Naive thymus-derived CD4-positive, alpha-beta T cell (primary cell): ENCODE results near the gene CWC27. TPM values are rescaled to one million over a fixed set of nuclear protein-coding genes. Genes with fewer than 3 reads are reported as not detected.

Experiments used
- ATAC-seq: fragments of 150-1000 bp; cut with Tn5 transposase; 2 replicates; pipeline ENCODE4 v1.10.0; 2021; ENCODE audit warnings: mild to moderate bottlenecking, moderate library complexity
- CTCF ChIA-PET: fragments of 350-600 bp; sonication (Branson Sonifier 250); formaldehyde crosslinking; loops from one replicate; lab custom pipeline; 2021; ENCODE audit warnings: antibody characterized with exemption; lab: Charles Lee
- POLR2A ChIA-PET: fragments of 350-600 bp; sonication (Branson Sonifier 250); formaldehyde crosslinking; loops from one replicate; lab custom pipeline; 2021; ENCODE audit warnings: antibody characterized with exemption, inconsistent platforms; lab: Charles Lee
- DNase-seq, 9 donors: peaks; one replicate each; pipeline versions ENCODE4 v3.0.0 to v3.0.0-alpha.2; 2020 to 2022; ENCODE audit warnings: mixed read lengths in 1 of 9
- H3K27ac ChIP-seq: one replicate; pipeline ENCODE4 v1.7.0; 2013; ENCODE audit warnings: mild to moderate bottlenecking, low read depth, low read length, moderate library complexity
- H3K27me3 ChIP-seq, 2 donors: one replicate each; pipeline ENCODE4 v1.7.0; 2013; ENCODE audit warnings: low read length in 2 of 2, mild to moderate bottlenecking in 2 of 2, moderate library complexity in 2 of 2; ENCODE audit not compliant: control insufficient read depth in 2 of 2, insufficient read depth in 2 of 2
- H3K36me3 ChIP-seq, 3 experiments: 1 replicate in 2 of 3; 2 replicates in 1 of 3; pipeline ENCODE4 v1.7.0; 2013; ENCODE audit warnings: low read length in 3 of 3, mild to moderate bottlenecking in 3 of 3, moderate library complexity in 1 of 3; ENCODE audit not compliant: insufficient read depth in 3 of 3, control insufficient read depth in 2 of 3
- H3K4me1 ChIP-seq, 2 donors: one replicate each; pipeline ENCODE4 v1.7.0; 2013; ENCODE audit warnings: low read length in 2 of 2, mild to moderate bottlenecking in 2 of 2, moderate library complexity in 1 of 2; ENCODE audit not compliant: control insufficient read depth in 2 of 2, insufficient read depth in 2 of 2
- H3K4me3 ChIP-seq: 2 replicates; pipeline ENCODE4 v1.7.0; 2013; ENCODE audit warnings: mild to moderate bottlenecking, low read length
- H3K9me3 ChIP-seq, 3 experiments: 1 replicate in 2 of 3; 2 replicates in 1 of 3; pipeline ENCODE4 v1.7.0; 2013; ENCODE audit warnings: low read length in 3 of 3; ENCODE audit not compliant: control insufficient read depth in 2 of 3
- H3K27ac Mint-ChIP-seq, 9 donors: one replicate each; pipeline ENCODE4 v1.8.0; 2020 to 2022; ENCODE audit warnings: mixed read lengths in 9 of 9, mild to moderate bottlenecking in 8 of 9, moderate library complexity in 5 of 9, inconsistent platforms in 2 of 9
- H3K27me3 Mint-ChIP-seq, 5 donors: one replicate each; pipeline ENCODE4 v1.8.0; 2021 to 2022; ENCODE audit warnings: mixed read lengths in 5 of 5, mild to moderate bottlenecking in 1 of 5
- H3K36me3 Mint-ChIP-seq, 5 donors: one replicate each; pipeline ENCODE4 v1.8.0; 2020 to 2022; ENCODE audit warnings: mixed read lengths in 5 of 5, mild to moderate bottlenecking in 3 of 5, inconsistent platforms in 1 of 5
- H3K4me1 Mint-ChIP-seq, 7 donors: one replicate each; pipeline ENCODE4 v1.8.0; 2020 to 2022; ENCODE audit warnings: mixed read lengths in 7 of 7, mild to moderate bottlenecking in 3 of 7, inconsistent platforms in 1 of 7
- H3K4me3 Mint-ChIP-seq, 10 donors: one replicate each; pipeline ENCODE4 v1.8.0; 2020 to 2022; ENCODE audit warnings: mild to moderate bottlenecking in 10 of 10, mixed read lengths in 10 of 10, moderate library complexity in 6 of 10, inconsistent platforms in 2 of 10
- H3K9me3 Mint-ChIP-seq, 11 donors: one replicate each; pipeline ENCODE4 v1.8.0; 2020 to 2022; ENCODE audit warnings: mixed read lengths in 11 of 11, mild to moderate bottlenecking in 4 of 11, inconsistent platforms in 1 of 11, moderate library complexity in 1 of 11
- intact Hi-C, 2 donors: fragments of 100-400 bp; cut with micrococcal nuclease; formaldehyde crosslinking; loops; one replicate each; pipeline ENCODE4 v1.15.1; 2023
- polyA plus RNA-seq, 2 donors: library from polyadenylated mRNA; unstranded; fragments of 300-500 nt; fragmentation: Illumina TruSeq; gene quantifications; one replicate each; pipeline ENCODE4 v1.2.3, GENCODE V29; 2021
- total RNA-seq, 6 experiments: library from RNA in 5 of 6; stranded (reverse) in 5 of 6; gene quantifications; 1 replicate in 5 of 6; 2 replicates in 1 of 6; pipeline ENCODE4 v1.2.3 and lab custom pipeline; 2021 to 2026

CWC27 gene
- total and polyA plus RNA-seq, 7 experiments from 2014 or later, result 17.8 to 41.8 (median 21.1) TPM

DNA sequence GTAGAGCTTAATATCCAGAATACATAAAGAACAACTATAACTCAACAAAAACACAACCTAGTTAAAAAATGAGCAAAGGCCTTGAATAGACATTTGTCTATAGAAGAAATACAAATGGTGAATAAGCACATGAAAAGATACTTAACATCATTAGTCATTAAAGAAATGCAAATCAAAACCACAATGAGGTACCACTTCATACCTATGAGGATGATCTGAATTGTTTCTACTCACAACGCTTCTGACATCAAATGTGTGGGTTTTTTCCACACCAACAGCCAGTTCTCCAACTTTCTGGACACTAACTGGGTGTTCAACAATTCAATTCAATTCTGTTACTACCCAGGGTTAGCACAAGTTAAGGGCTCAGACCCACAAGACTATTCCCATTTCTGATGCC, 22.3 kb upstream of the CWC27 start:
- DNase-seq (no peak), ATAC-seq (no peak)
- Histone ChIP-seq H3K36me3 (no peaks in the 10 kb centered on the region), H3K27me3 (no peaks in the 10 kb centered on the region), H3K27ac (no peak overlapping the region), H3K9me3 (no peaks in the 10 kb centered on the region), H3K4me3 (no peak overlapping the region), H3K4me1 (no peaks in the 10 kb centered on the region)
- ChIA-PET CTCF (interaction anchor here (0.6 kb wide), 1 partner anchor 702 kb away, joined by 4 read pairs; no protein-coding TSS in a partner anchor), POLR2A (no interaction called here)
- H3K9me3 Mint-ChIP-seq, result peaks cover 0 to 1% (median 0%) of the 10 kb centered on the region in 11 donors
- H3K4me3 Mint-ChIP-seq, result no peak overlapping the region
- intact Hi-C loops, result no loop called here
- peaks cover 5 to 39% (median 8%) of the 10 kb centered on the region in 5 donors for H3K36me3 Mint-ChIP-seq
- no peak overlapping the region for H3K27ac Mint-ChIP-seq
- peaks cover 4 to 30% (median 4%) of the 10 kb centered on the region in 7 donors for H3K4me1 Mint-ChIP-seq
- H3K27me3 Mint-ChIP-seq, result no peaks in the 10 kb centered on the region

DNA sequence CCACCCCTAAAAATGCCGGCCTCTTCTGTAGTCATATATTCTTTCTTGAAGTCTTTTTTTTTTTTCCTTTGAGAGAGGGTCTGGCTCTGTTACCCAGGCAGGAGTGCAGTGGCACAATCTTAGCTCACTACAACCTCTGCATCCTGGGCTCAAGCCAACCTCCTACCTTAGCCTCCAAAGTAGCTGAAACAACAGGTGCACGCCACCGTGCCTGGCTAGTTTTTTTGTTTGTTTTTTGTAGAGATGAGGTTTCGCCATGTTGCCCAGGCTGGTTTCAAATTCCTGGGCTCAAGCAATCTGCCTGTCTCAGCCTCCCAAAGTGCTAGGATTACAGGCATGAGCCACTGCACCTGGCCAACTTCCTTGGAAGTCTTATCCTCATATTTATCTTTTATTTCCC, 19.3 kb upstream of the CWC27 start:
- ChIA-PET CTCF (no interaction called here), POLR2A (no interaction called here)
- no peaks in the 10 kb centered on the region for H3K27me3 ChIP-seq
- intact Hi-C loops, result no loop called here
- peaks cover 8 to 34% (median 9%) of the 10 kb centered on the region in 5 donors for H3K36me3 Mint-ChIP-seq
- DNase-seq (no peak), ATAC-seq (no peak)
- no peaks in the 10 kb centered on the region for H3K27me3 Mint-ChIP-seq
- no peak overlapping the region for H3K27ac ChIP-seq
- peaks cover 0 to 1% (median 0%) of the 10 kb centered on the region in 11 donors for H3K9me3 Mint-ChIP-seq
- no peak overlapping the region for H3K4me3 Mint-ChIP-seq
- no peak overlapping the region for H3K4me3 ChIP-seq
- no peaks in the 10 kb centered on the region for H3K4me1 ChIP-seq
- peaks cover 0 to 23% (median 4%) of the 10 kb centered on the region in 7 donors for H3K4me1 Mint-ChIP-seq
- H3K36me3 ChIP-seq, result peaks cover 0 to 3% (median 0%) of the 10 kb centered on the region in 3 experiments
- H3K9me3 ChIP-seq, result no peaks in the 10 kb centered on the region
- H3K27ac Mint-ChIP-seq, result no peak overlapping the region

DNA sequence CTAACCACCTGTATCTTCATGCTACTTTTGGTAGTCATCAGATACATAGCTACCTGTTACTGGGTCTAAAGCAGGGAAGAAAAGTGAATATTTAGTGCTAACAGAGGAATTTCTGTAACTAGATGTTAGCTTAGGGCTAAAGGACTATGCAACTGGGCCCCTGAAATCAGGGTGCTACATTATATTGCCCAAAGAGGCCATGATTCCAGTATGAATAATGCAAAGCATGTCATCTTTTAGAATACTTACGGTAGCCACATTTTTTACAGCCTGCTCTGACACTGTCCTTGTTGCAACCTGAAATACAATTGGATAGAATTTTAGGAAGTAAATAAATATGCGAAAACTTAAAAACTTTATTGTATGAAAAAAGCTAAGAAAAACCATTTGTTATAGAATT, 14.7 kb upstream of the CWC27 start:
- no peak for DNase-seq
- ChIA-PET POLR2A (no interaction called here), CTCF (no interaction called here)
- no peaks in the 10 kb centered on the region for H3K27me3 Mint-ChIP-seq
- Histone ChIP-seq H3K27me3 (no peaks in the 10 kb centered on the region), H3K4me3 (no peak overlapping the region), H3K36me3 (peaks cover 0 to 7% (median 0%) of the 10 kb centered on the region in 3 experiments), H3K4me1 (no peaks in the 10 kb centered on the region), H3K27ac (no peak overlapping the region), H3K9me3 (no peaks in the 10 kb centered on the region)
- ATAC-seq, result no peak
- no peak overlapping the region for H3K4me3 Mint-ChIP-seq
- peaks cover 0 to 1% (median 0%) of the 10 kb centered on the region in 11 donors for H3K9me3 Mint-ChIP-seq
- H3K36me3 Mint-ChIP-seq, result peaks cover 5 to 54% (median 9%) of the 10 kb centered on the region in 5 donors
- intact Hi-C loops, result loop anchor here in 1 of 2 donors (10.0 kb wide), 1 partner anchor 51 kb away; no protein-coding TSS in a partner anchor
- H3K27ac Mint-ChIP-seq, result no peak overlapping the region
- peaks cover 5 to 16% (median 13%) of the 10 kb centered on the region in 7 donors for H3K4me1 Mint-ChIP-seq

DNA sequence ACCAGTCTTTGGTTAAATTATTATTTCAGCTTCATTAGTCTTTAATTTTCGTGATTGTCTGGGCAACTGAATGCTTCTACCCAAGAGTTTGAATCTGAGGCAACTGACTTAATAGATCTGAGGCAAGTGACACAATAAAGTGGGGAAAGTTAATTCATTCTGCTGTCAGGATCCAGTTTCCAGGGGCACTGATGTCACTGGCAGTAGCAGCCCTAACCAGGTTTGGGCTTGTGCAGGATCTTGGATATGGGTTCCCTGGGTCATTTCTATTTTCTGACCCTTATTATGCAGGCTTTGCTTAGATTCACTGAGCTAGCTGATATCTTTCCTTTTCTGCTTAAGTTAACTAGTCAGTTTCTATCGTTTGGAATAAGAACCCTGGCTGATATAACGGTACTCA, 9.8 kb upstream of the CWC27 start:
- no peak for ATAC-seq
- H3K36me3 Mint-ChIP-seq, result peaks cover 3 to 40% (median 6%) of the 10 kb centered on the region in 5 donors
- Histone ChIP-seq H3K27ac (no peak overlapping the region), H3K36me3 (peaks cover 0 to 10% (median 0%) of the 10 kb centered on the region in 3 experiments), H3K4me3 (no peak overlapping the region), H3K4me1 (no peaks in the 10 kb centered on the region), H3K9me3 (no peaks in the 10 kb centered on the region), H3K27me3 (no peaks in the 10 kb centered on the region)
- POLR2A ChIA-PET, result interaction anchor here (1.0 kb wide), 1 partner anchor 9 kb away, joined by 3 read pairs; the partner anchor contains the start of gene SREK1IP1
- H3K4me1 Mint-ChIP-seq, result peaks cover 12 to 36% (median 22%) of the 10 kb centered on the region in 7 donors
- no peak for DNase-seq
- H3K4me3 Mint-ChIP-seq, result no peak overlapping the region
- no peaks in the 10 kb centered on the region for H3K27me3 Mint-ChIP-seq
- no peaks in the 10 kb centered on the region for H3K9me3 Mint-ChIP-seq
- CTCF ChIA-PET, result no interaction called here
- intact Hi-C loops, result loop anchor here in 1 of 2 donors (10.0 kb wide), 1 partner anchor 46 kb away; no protein-coding TSS in a partner anchor
- no peak overlapping the region for H3K27ac Mint-ChIP-seq

DNA sequence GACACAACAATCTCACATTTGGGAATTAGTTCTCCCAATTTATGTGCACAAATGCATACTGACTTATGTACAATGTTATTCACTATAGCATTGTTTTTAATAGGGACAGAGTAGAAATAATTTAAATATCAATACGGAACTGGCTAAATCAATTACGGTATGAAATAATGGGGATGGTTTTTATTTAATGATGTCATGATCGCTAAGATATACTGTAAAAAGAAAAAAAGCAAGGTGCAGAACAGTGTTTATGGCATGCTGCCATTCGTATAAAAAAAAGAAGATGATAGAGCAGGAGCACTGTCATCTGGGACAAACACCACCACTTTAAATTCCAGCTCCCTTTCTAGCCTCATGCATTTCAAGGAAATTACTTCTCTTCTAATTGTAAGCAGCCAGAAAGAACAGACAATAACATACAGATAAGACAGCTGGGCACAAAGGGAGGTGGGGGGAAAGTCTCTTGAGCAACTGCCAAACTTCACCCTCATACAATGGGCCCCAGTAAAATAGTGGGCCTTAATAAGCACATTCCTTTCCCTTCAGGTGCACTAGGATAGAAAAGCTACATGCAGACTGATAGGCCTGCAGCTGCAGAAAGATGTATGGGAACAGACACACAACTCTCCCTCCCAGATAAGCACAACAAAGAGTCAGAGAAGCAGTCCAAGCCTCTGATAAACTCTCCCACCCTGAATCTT, 8.6 kb upstream of the CWC27 start:
- no peak for ATAC-seq
- no peak overlapping the region for H3K4me3 Mint-ChIP-seq
- intact Hi-C loops, result loop anchor here in 1 of 2 donors (10.0 kb wide), 1 partner anchor 45 kb away; no protein-coding TSS in a partner anchor
- no peak overlapping the region for H3K27ac ChIP-seq
- POLR2A ChIA-PET, result no interaction called here
- CTCF ChIA-PET, result no interaction called here
- H3K27ac Mint-ChIP-seq, result no peak overlapping the region
- no peaks in the 10 kb centered on the region for H3K9me3 Mint-ChIP-seq
- H3K27me3 Mint-ChIP-seq, result no peaks in the 10 kb centered on the region
- H3K9me3 ChIP-seq, result no peaks in the 10 kb centered on the region
- DNase-seq, result no peak
- peaks cover 0 to 10% (median 0%) of the 10 kb centered on the region in 3 experiments for H3K36me3 ChIP-seq
- H3K36me3 Mint-ChIP-seq, result peaks cover 7 to 41% (median 8%) of the 10 kb centered on the region in 5 donors
- no peaks in the 10 kb centered on the region for H3K27me3 ChIP-seq
- H3K4me1 Mint-ChIP-seq, result peaks cover 12 to 43% (median 29%) of the 10 kb centered on the region in 7 donors
- H3K4me1 ChIP-seq, result no peaks in the 10 kb centered on the region
- no peak overlapping the region for H3K4me3 ChIP-seq

DNA sequence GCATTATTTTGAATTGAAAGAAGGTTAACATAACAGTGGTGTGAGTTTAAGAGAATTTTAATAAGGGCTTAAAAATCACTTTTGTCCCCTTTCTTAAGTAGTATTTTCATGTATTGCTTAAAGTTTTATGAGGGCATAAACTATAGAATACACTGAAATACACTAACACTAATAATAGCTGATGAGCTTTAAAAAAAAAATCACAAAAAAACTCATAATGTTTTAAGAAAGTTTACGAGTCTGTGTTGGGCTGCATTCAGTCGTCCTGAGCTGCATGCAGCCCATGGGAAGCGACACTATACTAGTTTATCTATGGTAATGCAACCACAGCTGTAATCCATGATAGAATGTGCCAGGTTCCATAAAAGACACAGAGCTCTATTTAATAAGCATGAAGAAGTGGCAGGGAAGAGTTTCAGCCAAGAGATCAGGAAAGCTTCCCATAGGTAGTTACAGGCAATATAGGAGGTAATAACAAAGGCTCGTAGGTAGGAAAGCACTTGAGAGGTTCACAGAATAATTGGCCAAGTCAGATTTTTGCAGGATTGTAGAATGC, 4.7 kb upstream of the CWC27 start:
- DNase-seq, result no peak
- Histone ChIP-seq H3K36me3 (peaks cover 0 to 13% (median 0%) of the 10 kb centered on the region in 3 experiments), H3K27me3 (no peaks in the 10 kb centered on the region), H3K9me3 (no peaks in the 10 kb centered on the region), H3K27ac (no peak overlapping the region), H3K4me1 (peaks cover 10 to 19% of the 10 kb centered on the region in 2 donors), H3K4me3 (no peak overlapping the region)
- Mint-ChIP-seq H3K4me3 (no peak overlapping the region), H3K27me3 (no peaks in the 10 kb centered on the region), H3K9me3 (no peaks in the 10 kb centered on the region), H3K36me3 (peaks cover 5 to 26% (median 9%) of the 10 kb centered on the region in 5 donors), H3K27ac (no peak overlapping the region), H3K4me1 (peaks cover 23 to 66% (median 53%) of the 10 kb centered on the region in 7 donors)
- ChIA-PET CTCF (interaction anchor here (0.6 kb wide), 1 partner anchor 18 kb away, joined by 3 read pairs; no protein-coding TSS in a partner anchor), POLR2A (no interaction called here)
- ATAC-seq, result no peak
- intact Hi-C loops, result no loop called here
